Fibroblast of peridontal ligament (primary cell): ENCODE data around the gene SLAMF9.
"Not testable (repeated sequence)": the region's sequence is repeated elsewhere in the genome, so short reads cannot be mapped to it uniquely, and the experiment has no call there.

Source experiments
- DNase-seq: peaks from one replicate; pipeline ENCODE4 v3.0.0-alpha.2; 2010; ENCODE audit errors: extremely low read depth

The SLAMF9 gene

DNA sequence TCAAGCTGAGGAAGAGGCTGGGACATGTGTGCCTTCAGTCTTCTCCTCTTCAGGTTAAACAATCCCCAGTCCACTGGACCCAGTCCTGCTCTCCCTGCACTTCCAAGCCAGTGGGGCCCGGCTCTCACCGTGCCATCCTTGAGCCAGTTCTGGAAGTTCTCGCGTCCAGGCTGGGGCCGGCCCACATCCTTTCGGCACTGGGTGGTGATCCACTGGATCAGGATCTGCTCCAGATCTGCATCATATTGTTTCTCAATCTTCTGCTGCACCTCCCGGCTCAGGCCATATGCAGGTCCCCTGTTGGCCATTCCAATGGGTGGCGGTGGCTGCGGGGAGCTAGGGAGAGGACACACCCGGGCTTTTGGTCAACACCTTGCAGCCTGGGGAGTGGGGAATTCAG is 33.8 kb downstream of the SLAMF9 start:
- no peak for DNase-seq

DNA sequence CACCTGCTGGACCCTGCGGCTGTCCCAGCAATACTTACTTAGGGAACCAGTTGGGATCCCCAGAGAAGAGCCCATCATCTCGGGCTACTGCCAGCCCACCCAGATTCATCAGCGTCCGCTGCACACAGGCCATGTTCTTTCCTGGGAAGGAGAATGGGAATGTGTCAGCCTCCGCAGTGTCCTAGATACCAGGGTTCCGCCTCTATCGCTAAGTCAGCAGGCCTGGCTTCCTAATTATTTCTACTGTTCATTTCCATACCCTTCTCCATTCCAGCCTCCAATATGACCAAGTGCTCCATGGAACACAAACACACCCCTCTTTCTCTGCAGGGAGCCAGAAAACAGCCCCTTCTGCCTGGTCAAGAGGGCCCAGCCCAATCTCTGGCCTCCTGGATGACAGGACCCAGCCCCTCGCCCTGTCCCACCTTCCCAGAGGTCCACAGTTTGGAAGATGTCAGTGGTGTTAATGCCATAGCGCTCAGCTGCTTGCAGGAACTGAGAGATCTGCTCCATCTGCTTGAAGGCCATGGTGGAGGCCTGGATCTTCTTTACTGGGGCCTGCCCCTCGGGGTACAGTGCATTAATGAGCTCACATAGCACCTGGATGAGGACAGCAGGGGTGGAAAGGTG is 34.7 kb downstream of the SLAMF9 start:
- no peak for DNase-seq

DNA sequence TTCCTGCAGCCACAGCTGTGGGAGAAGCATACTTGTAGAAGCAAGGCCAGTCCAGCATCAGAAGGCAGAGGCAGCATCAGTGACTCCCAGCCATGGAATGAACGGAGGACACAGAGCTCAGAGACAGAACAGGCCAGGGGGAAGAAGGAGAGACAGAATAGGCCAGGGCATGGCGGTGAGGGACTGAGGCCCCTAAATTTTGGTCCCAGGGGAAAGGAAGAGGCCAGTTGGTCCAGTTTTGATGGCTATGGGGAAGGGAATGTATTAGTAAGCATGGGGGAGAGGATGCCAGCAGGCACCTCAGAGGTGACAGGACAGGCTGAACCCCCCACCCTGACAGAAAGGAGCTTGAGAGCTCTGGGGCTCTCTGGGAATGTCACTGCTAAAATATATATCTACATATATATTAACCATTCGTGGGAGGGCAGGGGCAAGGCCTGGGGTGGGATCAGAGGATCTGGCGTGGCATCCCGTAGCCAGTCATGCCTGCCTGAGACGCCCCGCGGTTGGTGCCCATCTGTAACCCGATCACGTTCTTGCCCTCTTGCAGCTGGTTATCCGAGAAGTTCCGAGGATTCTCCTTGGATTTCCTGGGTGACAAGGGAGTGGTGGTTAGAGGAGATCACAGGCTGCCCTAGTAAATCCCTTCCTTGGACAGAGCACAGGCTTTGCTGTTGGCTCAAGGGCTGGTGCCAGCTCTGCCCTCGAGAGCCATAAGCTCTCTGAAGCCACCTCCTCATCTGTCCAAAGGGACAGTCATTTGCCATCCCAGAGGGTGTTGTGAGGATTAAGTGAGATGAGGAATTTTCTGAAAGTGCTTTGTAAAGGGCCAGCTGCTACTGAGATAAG is 35.5 kb downstream of the SLAMF9 start:
- DNase-seq: peak; percentile 58

DNA sequence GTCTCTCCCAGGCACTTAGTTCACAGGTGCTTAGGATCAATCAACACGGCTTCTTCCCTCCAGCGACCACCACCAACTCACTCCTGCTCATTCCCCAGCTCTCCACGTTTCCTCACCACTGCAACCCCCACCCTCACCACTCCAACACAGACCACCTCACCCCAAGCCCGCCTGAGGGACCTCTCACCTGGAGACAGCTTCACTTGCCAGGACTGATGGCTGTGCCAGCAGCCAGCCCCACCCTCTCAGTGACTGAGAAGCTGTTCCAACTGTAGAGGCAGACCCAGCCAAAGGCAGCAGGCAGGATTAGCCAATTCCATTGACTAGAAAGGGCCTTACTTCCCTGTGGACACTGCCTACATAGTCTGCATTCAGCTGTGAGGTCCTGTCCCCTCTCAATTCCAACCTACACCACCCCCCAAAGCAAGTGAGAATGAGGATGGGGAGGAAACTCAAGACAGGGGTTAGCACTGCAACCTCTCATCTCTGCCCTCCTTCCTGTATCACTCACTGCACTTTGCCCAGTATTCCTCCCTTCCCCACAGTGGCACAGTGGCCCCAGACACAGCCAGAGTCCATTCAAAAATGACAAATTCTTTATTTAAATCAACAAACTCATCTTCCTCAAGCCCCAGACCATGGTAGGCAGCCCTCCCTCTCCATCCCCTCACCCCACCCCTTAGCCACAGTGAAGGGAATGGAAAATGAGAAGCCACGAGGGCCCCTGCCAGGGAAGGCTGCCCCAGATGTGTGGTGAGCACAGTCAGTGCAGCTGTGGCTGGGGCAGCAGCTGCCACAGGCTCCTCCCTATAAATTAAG is 36.3 kb downstream of the SLAMF9 start:
- peak; percentile 45 for DNase-seq

DNA sequence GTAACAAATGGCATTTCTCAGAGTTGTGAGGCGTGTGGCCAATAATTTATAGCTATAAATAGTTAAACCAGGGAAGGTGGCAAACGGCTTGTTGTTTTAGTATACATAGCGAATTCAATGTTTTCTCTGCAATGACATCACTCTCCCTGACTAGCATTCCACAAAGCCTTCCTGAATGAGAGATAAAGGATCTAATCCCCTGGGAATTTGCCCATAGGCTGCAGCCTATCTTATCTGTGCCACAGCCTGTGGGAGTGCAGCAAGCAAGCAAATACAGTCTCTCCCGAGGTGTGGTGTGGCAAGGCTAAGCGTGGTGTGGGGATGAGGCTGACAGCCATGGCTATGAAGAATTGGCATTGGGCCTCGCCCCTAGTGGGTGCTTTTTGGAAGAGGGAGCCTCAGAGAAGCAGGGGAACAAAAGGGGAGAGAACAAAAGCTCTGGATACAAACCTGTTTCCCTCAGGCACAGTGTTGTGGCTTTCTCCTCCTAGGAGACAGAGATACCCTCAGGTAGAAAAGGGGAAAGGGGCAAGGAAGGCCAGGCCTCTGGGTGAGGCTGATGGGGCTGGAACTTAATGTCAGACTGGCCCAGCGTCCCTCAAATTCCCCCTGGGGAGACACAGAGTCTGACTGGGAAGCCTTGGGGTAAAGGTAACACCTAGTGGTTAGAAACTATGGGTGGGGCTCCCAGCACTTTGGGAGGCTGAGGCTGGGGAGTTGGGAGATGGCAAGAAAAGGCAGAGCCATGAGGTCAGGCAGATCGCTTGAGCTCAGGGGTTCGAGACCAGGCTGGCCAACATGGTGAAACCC is 37.6 kb downstream of the SLAMF9 start:
- peak; percentile 59 for DNase-seq

DNA sequence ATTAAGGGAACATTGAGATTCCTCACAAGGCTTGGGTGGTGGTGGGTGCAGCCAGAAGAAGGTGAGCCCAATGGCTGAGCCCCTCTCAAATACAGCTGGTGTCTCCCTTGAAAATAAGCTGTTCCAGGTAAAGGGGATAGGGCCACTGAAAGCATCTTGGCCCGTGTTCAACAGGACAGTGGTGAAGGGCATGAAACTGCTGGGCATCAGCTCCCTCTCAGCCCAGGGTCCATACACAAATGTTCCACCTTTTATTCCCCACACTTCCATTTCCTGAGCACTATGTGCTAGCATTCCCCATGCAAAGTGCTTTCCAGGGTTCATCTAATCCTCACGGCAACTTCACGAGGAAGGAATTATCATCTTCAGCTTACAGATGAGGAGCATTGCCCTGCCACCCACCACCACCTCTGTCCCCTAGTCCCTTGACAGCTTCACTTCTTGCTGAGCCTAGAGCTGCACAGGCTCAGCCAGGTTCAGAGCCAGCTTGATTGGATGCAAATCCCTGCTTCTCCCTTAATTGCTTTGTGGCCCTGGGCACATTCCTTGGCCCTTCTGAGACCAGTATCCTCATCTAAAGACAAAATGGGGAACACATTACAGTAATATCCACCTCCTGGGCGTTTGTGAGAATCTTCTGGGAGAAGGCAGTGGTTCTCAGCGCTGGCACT is 38.3 kb downstream of the SLAMF9 start:
- DNase-seq: no peak

DNA sequence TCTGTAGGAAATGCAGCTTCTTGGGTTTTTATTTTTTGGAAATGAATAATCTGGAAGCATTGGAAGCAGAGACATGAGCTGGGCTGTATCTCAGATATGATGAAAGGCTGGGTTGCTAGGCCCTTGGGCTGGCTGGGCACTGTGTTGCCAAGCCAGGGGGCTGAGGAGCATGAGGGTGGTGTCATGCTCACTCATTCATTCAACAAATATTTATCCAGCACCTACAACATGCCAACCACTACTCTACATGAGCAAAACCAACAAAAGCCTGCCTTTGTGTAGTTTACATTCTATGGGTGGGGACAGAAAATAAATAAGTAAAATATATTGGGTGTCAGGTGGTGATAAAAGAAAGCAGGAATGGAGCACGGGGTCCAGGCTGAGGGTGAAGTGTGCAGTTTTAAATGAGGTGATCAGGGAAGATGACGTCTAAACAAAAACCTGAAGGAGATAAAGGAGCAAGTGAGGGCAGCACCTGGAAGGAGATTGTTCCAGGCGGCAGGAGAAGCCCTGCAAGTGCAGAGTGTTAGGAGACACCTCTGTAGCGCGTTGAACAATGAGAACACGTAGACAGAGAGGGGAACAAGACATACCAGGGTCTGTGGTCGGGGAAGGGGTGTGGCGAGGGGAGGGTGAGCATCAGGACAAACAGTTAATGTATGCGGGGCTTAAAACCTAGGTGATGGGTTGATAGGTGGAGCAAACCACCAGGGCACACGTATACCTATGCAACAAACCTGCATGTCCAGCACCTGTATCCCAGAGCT is 39.6 kb downstream of the SLAMF9 start:
- DNase-seq: no peak

DNA sequence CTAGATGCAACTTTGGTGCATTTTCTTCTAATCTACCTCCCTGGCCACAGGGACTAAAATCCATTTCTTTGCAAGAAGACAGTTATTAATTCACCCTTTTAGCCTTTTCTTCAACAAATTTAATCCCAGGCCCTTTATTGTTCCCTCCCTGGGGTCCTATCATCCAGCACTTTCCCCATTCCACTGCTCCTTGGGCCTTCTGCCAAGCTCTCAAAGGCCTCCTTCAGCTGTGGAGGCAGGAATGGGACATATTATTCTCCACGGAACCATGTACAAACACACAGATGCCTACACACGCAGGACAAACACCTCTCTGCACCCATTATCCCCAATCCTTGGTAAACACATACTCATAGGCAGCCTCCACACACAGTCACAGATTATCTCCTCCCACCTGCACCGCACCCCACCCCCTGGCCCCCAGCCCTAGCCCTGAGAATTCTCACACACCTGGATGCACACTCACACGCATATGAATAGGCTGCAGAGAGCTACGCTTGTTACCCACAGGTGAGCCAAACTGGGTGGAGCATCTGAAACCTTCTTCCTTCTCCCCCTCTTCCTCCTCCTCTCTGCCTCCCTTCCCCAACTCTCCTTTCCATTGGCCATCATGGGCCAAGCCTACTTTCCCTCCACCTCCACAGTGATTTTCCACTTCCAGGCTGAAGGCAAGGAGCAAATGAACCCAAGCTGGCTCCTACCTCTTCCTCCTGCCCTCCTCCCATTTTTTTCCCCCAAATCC is 40.4 kb downstream of the SLAMF9 start:
- DNase-seq: no peak

DNA sequence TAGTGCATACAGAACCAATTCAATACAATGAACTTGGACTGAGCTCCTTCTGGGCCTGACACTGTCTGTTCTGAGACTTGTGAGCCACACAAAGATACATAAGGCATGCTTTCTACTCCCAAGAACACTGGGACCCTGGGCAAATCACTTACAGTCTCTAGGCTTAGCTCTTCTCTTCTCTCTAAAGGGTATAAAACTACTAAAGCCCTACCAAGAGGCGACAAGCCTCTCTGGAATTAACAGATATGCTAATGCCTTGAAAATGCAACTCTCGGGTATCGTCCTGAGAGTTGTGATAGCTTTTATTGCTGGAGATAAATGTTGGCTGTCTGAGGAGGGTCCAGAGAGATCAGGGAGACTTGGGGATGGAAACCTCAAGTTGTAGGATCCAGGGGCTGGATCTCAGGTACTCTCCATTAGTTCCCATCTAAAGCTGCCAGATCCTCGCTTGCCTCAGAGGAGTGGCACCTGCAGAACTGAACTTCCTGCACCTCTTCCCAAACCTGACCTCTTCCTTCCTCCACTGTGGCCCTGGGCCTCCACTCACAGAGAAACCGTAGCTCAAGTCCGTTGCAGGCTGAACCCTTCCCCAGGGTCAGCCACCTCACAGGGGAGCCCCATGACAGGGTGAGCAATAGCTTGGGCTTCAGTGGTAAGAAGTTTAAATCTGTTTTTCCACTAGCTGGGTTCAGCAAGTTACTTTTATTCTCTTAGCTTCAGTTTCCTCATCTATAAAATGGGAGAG is 42.5 kb downstream of the SLAMF9 start:
- DNase-seq: no peak

DNA sequence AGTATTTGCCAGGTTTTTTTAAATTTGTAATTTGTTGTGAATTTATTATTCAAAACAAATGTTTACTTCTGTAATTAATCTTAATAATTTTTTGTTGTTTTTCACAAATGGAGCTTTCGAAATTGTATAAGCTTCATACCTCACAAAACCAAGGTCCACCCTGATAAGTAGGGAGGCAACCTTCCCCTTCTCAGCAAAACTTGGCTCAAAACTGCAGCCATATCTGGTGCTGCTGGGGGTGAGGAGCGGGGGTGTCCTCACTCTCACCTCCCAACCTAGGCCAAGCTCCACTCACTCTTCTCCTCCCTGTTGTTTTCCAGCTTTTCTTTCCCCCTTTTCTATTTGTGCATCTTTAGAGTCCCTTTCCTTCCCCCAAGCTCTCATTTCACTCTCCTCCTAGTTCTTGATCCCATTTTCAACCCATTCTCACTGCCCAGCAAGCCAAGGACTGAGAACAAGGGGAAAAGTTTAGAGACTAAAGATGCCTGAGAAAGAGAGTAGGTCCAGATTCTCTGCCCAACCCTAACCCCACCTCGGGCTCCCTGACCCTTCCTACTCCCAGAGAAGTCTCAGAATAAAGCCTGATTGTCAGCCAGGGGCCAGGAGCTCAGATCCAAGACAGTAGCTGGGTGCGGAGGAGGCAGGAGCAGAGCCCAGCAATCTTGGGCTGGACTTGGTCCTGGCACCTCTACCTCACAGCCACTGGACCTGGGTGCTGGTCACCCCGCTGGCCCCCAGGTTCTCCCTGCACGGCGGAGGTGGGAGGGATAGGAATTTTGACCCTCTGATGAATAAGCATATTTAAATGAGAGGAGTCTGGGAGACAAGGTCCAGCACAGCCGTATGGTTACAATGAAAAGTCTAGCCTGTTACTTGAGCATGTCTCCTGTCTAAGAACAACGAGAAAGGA is 45.8 kb downstream of the SLAMF9 start:
- DNase-seq: no peak

DNA sequence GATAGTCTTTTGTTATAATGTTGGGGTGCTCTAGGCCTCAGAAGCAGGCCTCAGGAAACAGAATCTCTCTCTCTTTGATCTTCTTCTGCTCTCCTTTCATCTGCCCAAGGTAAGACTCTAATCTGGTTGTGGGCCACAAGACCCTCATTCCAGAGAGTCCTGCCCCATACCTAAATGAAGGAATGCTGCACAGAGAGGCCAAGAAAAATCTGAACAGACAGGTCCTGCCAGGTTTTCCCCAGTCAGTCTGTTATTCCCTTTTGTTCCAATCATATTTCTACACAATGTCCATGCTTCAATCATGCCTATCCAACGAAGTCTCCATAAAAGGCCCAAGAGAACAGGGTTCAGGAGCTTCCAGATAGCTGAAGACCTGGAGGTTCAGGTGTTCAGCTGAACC is 47.1 kb downstream of the SLAMF9 start:
- no peak for DNase-seq

DNA sequence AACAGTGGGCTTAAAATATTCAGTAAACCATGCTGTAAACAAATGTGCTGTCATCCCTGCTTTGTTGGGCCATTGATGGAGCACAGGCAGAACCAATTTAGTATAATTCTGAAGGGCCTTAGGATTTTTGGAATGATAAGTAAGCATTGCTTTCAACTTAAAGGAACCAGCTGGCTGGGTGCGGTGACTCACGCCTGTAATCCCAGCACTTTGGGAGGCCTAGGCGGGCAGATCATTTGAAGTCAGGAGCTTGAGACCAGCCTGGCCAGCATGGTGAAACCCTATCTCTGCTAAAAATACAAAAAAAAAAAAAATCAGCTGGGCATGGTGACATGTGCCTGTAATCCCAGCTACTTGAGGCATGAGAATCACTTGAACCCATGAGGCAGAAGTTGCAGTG is 50.0 kb downstream of the SLAMF9 start:
- DNase-seq: not testable (repeated sequence)

DNA sequence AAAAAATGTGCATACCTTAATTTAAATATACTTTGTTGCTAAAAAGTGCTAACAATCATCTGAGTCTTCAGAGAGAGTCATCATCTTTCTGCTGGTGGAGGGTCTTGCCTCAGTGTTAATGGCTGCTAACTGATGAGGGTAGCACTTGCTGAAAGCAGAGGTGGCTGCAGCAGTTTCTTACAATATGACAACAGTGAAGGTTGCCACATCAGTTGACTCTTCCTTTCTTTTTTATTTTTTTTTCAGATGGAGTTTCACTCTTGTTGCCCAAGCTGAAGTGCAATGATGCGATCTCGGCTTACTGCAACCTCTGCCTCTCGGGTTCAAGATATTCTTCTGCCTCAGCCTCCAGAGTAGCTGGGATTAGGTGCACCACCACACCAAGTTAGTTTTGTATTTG is 51.5 kb downstream of the SLAMF9 start:
- no peak for DNase-seq
